ENCODE results near the gene COG4.

The COG4 gene

GRCh38 chr16:70430667-70431536, 92.5 kb downstream of the COG4 start:
- DNase-seq: peak; percentile 53 to 64
